Colonic mucosa (tissue), 4 donors: ENCODE data around the gene PAPPA. TPM values are rescaled to one million over a fixed set of nuclear protein-coding genes. Genes with fewer than 3 reads are reported as not detected.

Experiments
- DNase-seq: peaks from one replicate; pipeline ENCODE4 v3.0.0-alpha.2; 2020
- H3K27ac ChIP-seq: fragments of 200-600 bp; one replicate; pipeline ENCODE4 v1.8.0; 2021
- H3K27me3 ChIP-seq: fragments of 200-600 bp; one replicate; pipeline ENCODE4 v1.8.0; 2021
- H3K36me3 ChIP-seq: fragments of 200-600 bp; one replicate; pipeline ENCODE4 v1.8.0; 2021
- H3K4me1 ChIP-seq: fragments of 200-600 bp; one replicate; pipeline ENCODE4 v1.8.0; 2021; ENCODE audit warnings: mild to moderate bottlenecking
- H3K4me3 ChIP-seq: fragments of 200-600 bp; one replicate; pipeline ENCODE4 v1.8.0; 2021
- H3K9ac ChIP-seq, 2 donors: one replicate each; pipeline ENCODE4 v1.7.0; 2013; ENCODE audit warnings: control low read depth in 2 of 2, low read depth in 2 of 2, low read length in 2 of 2
- H3K9me3 ChIP-seq: fragments of 200-600 bp; one replicate; pipeline ENCODE4 v1.8.0; 2021
- intact Hi-C: fragments of 100-400 bp; cut with DNase I; formaldehyde crosslinking; loops from one replicate; pipeline ENCODE4 v1.14.1; 2022
- total RNA-seq, 2 donors: library from RNA; stranded (reverse); fragmentation: NEBNext Ultra II Directional in 1 of 2; extraction: Animal tissue kit (Norgen Biotek cat#: 25700) in 1 of 2; gene quantifications; one replicate each; pipeline ENCODE4 v1.2.1, GENCODE V29; 2021
- TF ChIP-seq, protein P1 (sequence below): fragments of 200-600 bp; IDR thresholded peaks from one replicate; pipeline ENCODE4 v1.8.0; 2022; ENCODE audit warnings: antibody characterized with exemption, mild to moderate bottlenecking
- donor health status: healthy.
- donor health status: DM: no; HTN: no; CAD: no.
- donor health status: DM: no; HTN: no; CAD: no.

The PAPPA gene
- total RNA-seq, 2 donors from 2014 or later = 0.99 to 1.2 TPM

DNA sequence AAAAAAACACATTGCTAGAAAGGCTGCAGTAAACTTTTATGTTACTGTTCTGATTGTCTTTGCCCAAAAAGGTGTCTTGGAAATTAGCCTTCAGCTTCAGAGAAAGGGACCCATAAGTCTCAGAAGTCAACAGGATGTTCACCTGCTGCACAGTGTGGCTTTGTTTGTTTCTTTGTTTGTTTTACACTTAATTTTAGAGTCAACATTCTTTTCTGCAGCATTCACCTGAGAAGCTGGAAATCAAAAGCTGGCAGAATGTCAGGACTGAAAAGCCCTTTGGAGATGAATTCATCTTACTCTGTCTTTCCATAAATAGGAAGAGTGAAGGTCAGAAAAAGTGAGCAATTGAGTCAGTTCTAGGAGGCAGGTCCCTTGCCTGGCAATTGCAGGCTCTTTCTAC lies 170.0 kb downstream of the PAPPA start:
- Histone ChIP-seq H3K27ac (no peak overlapping the region), H3K4me3 (no peak overlapping the region), H3K36me3 (no peaks in the 10 kb centered on the region), H3K9ac (no peak overlapping the region), H3K4me1 (no peaks in the 10 kb centered on the region), H3K27me3 (no peaks in the 10 kb centered on the region), H3K9me3 (no peaks in the 10 kb centered on the region)
- intact Hi-C loops = no loop called here
- TF ChIP-seq, protein P1, sequence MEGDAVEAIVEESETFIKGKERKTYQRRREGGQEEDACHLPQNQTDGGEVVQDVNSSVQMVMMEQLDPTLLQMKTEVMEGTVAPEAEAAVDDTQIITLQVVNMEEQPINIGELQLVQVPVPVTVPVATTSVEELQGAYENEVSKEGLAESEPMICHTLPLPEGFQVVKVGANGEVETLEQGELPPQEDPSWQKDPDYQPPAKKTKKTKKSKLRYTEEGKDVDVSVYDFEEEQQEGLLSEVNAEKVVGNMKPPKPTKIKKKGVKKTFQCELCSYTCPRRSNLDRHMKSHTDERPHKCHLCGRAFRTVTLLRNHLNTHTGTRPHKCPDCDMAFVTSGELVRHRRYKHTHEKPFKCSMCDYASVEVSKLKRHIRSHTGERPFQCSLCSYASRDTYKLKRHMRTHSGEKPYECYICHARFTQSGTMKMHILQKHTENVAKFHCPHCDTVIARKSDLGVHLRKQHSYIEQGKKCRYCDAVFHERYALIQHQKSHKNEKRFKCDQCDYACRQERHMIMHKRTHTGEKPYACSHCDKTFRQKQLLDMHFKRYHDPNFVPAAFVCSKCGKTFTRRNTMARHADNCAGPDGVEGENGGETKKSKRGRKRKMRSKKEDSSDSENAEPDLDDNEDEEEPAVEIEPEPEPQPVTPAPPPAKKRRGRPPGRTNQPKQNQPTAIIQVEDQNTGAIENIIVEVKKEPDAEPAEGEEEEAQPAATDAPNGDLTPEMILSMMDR = no peak
- no peak for DNase-seq

DNA sequence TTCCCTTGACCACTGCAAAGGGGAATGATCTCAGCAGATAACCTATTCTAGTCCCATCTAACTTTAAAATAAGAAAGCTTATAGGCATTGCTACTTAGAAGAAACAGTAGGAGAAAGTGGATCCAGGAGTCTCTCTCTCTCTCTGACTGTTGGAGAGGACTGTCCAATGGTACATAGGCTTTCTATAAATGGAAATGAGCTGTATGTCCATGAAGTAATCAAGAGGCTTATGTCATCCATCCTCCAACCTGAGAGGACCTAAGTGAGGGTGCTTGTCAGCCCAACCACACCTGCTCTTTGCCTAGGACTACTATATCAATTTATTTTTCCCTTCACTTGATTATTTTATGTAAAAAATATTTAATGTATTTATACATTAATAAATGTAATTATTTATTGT lies 172.3 kb downstream of the PAPPA start:
- Histone ChIP-seq H3K27ac (no peak overlapping the region), H3K9me3 (no peaks in the 10 kb centered on the region), H3K4me1 (no peaks in the 10 kb centered on the region), H3K36me3 (no peaks in the 10 kb centered on the region), H3K27me3 (no peaks in the 10 kb centered on the region), H3K4me3 (no peak overlapping the region), H3K9ac (no peak overlapping the region)
- intact Hi-C loops = no loop called here
- no peak for DNase-seq
- TF ChIP-seq, protein P1 = no peak

DNA sequence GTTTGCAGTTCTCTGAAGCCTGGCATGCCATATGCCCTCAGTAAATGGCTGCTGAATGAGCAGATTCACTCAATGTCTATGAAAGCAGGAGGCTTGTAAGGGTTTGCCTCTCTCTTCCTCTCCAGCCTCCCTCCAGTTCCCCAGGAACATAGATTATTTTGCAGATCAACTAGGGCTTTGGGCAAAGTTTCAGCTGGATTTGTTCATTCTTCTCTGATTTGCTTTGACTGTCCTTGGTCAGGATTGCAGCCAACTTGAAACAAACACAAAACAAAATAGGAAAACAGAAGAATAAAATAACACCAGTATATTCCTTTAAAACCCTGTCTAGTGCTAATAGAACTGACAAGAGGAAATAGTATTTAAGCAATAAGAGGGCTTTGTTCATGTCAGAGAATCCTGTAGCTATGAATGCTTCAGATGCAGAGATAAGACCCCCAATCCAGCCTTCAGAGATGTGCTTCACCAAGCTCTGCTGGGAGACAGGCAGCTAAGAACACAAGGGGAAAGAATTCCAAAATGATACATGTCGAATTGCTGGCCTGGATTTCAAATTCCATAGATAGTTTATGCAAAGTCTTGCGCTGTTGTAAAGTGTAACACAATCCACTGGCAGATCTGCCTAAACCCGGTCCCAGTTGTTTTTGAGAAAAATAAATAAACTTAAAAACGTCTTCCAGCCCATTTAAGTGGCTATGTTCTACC lies 174.3 kb downstream of the PAPPA start:
- Histone ChIP-seq H3K4me1 (no peaks in the 10 kb centered on the region), H3K9me3 (no peaks in the 10 kb centered on the region), H3K36me3 (no peaks in the 10 kb centered on the region), H3K4me3 (no peak overlapping the region), H3K27me3 (no peaks in the 10 kb centered on the region), H3K9ac (no peak overlapping the region), H3K27ac (no peak overlapping the region)
- TF ChIP-seq, protein P1 = no peak
- DNase-seq = no peak
- intact Hi-C loops = no loop called here

DNA sequence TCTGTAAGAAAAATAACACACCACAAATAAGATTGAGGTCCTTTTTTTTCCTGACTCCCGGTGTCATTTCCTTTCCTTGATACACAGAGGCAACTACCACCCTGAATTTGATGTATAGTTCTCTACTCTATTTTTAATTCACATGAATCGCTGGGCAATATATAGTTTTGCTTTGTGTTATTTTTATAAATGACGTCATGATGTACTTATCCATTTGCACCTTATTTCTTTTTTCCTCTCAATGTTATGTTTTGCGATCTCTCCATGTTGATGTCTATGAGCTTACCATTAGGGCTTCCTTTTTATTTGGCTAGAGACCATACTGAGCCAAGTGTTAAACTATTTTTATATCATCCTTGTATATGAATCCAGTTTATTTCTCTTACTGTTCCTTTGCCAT lies 175.9 kb downstream of the PAPPA start:
- no peaks in the 10 kb centered on the region for H3K36me3 ChIP-seq
- intact Hi-C loops = no loop called here
- no peaks in the 10 kb centered on the region for H3K4me1 ChIP-seq
- no peak overlapping the region for H3K4me3 ChIP-seq
- TF ChIP-seq, protein P1 = no peak
- no peak for DNase-seq
- H3K27ac ChIP-seq = no peak overlapping the region
- no peak overlapping the region for H3K9ac ChIP-seq
- no peaks in the 10 kb centered on the region for H3K27me3 ChIP-seq
- H3K9me3 ChIP-seq = no peaks in the 10 kb centered on the region

DNA sequence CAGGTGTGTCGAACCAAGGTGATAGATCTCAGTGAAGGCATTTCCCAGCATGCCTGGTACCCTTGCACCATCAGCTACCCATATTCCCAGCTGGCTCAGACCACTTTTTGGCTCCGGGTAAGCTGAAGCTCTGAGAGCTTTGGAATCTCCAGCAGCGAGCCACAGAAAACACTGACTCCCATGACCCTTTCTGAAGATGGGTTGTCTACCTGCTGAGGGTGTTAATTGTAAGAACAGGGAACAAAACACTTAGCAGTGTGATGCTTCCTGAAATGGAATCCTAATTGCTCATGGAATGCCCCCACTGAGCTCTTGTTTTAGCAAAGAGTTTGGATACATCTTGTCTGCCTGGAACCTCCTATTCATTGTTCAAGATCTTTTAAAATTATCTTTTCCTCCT lies 177.7 kb downstream of the PAPPA start:
- Histone ChIP-seq H3K9ac (no peak overlapping the region), H3K27me3 (no peaks in the 10 kb centered on the region), H3K4me1 (no peaks in the 10 kb centered on the region), H3K4me3 (no peak overlapping the region), H3K27ac (no peak overlapping the region), H3K36me3 (no peaks in the 10 kb centered on the region), H3K9me3 (no peaks in the 10 kb centered on the region)
- TF ChIP-seq, protein P1 = no peak
- no peak for DNase-seq
- intact Hi-C loops = no loop called here
